ENCODE measurements around the gene DNMT3A. TPM values are rescaled to one million over a fixed set of nuclear protein-coding genes. Genes with fewer than 3 reads are reported as not detected.
A peak's percentile ranks its signal among the peaks of the same experiment; 100 is the strongest.

DNMT3A gene
- total and polyA plus RNA-seq, 10 donors, result 9.0 to 64.6 (median 33.2) TPM

DNA sequence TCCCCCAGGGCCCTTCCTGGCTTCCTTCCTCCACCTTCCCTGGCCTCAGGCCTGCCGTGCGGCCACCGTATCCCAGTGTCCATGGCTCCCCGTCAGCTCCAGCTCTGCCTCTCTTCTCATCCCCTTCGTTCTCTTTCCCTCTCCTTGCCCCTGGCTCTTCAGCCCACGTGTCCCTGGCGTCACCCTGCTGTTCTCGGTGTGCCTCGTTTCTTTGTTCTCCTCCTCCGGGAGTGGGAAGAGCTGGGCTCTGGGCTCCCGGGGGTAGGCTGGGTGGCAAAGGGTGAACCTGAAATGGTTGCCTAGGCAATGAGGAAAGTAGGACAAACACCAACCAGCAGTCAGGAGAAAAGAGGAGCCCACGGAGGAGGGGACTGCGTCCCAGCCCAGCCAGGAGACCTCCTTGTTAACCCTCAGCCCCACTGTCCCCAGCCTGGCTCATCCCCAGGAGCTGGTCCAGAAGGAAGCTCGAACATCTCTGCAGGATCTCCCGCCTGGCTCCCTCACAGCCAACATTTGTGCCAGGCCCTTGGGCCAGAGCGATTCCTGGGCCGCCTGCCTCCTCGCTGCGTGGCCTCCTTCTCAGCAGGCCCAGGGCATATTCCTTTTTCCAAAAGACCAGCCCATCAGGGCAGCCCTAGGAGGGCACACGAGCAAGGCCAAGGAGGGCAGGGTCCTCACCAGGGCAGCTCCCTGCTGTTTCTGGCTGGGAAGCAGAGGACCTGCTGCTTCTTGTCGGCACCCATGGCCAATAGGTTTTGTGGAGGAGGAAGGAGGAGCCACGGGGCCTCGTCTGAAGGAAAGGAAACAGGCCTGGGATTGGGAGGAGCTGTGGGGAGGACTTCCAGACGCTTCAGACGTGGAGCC lies 30.9 kb upstream of the DNMT3A start:
- Histone ChIP-seq H3K27ac (no peak overlapping the region), H3K27me3 (replicated peaks in 1 of 7) (no peaks in the 10 kb centered on the region), H3K9me3 (no peaks in the 10 kb centered on the region), H3K36me3 (no peaks in the 10 kb centered on the region), H3K4me1 (peaks cover 11 to 20% (median 17%) of the 10 kb centered on the region in 6 donors), H3K4me3 (no peak overlapping the region)
- WGBS, 5 donors, result 86 to 91% (median 89%) methylated on average over 24 to 25 of the region's 25 CpGs
- DNase-seq, result peak; percentile 50
- TF ChIP-seq POLR2A (IDR thresholded peaks at IDR 0.05) (no peak), CTCF (IDR thresholded peaks at IDR 0.05 in 8 of 11, conservative IDR thresholded peaks at IDR 0.05 in 3 of 11) (no peak), POLR2AphosphoS5 (IDR thresholded peaks at IDR 0.05) (no peak)
- intact Hi-C loops (cut with DNase I; ENCODE audit: low total_unique reads), result no loop called here

GRCh38 chr2:25371253-25372241 lies 29.8 kb upstream of the DNMT3A start:
- TF ChIP-seq POLR2A (IDR thresholded peaks at IDR 0.05) (no peak), POLR2AphosphoS5 (IDR thresholded peaks at IDR 0.05) (no peak), CTCF (IDR thresholded peaks at IDR 0.05 in 8 of 11, conservative IDR thresholded peaks at IDR 0.05 in 3 of 11) (no peak)
- no peak overlapping the region for H3K4me3 ChIP-seq
- intact Hi-C loops (cut with DNase I; ENCODE audit: low total_unique reads), result no loop called here
- H3K36me3 ChIP-seq, result no peaks in the 10 kb centered on the region
- no peaks in the 10 kb centered on the region for H3K9me3 ChIP-seq
- peaks cover 2 to 9% (median 6%) of the 10 kb centered on the region in 6 donors for H3K4me1 ChIP-seq
- no peak overlapping the region for H3K27ac ChIP-seq
- no peaks in the 10 kb centered on the region for H3K27me3 ChIP-seq (replicated peaks in 1 of 7)
- peak; percentile 37 for DNase-seq
- WGBS, 5 donors, result 91 to 95% (median 91%) methylated on average over 26 to 27 of the region's 27 CpGs

DNA sequence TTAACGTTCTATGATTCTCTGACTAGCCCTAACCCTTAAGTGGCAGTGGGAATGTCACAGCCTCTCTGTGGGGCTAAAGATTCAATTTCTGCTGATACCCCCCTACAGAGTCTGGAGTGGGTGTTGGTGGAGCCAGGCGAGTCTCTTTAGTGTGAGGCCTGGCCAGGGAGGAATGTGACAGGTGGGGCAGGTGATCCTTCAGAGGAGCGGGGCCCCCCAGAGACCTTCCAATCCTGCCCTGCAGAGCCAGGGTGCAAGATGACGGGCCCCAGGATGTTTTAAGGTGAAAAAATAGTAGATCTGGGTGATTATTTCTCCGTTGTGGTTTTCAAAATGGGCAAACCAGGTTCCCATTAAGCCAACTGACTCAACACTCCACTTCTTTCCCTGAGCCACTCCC lies 28.2 kb upstream of the DNMT3A start:
- Histone ChIP-seq H3K27ac (no peak overlapping the region), H3K4me1 (peaks cover 0 to 3% (median 0%) of the 10 kb centered on the region in 6 donors), H3K36me3 (no peaks in the 10 kb centered on the region), H3K4me3 (no peak overlapping the region), H3K9me3 (no peaks in the 10 kb centered on the region), H3K27me3 (replicated peaks in 1 of 7) (no peaks in the 10 kb centered on the region)
- TF ChIP-seq POLR2AphosphoS5 (IDR thresholded peaks at IDR 0.05) (no peak), CTCF (IDR thresholded peaks at IDR 0.05 in 8 of 11, conservative IDR thresholded peaks at IDR 0.05 in 3 of 11) (no peak), POLR2A (IDR thresholded peaks at IDR 0.05) (no peak)
- DNase-seq, result peak; percentile 34
- intact Hi-C loops (cut with DNase I; ENCODE audit: low total_unique reads), result loop anchor here (10.0 kb wide), 1 partner anchor 155 kb away; no protein-coding TSS in a partner anchor
- 77 to 91% (median 85%) methylated on average over 5 of the region's 5 CpGs for WGBS, 5 donors
